K562 (cell line): ENCODE results near the gene OSGEPL1. TPM values are rescaled to one million over a fixed set of nuclear protein-coding genes. Genes with fewer than 3 reads are reported as not detected.
A peak's percentile ranks its signal among the peaks of the same experiment; 100 is the strongest.

ENCODE experiments used
- BRCA1 ChIP-seq, 2 experiments: fragments of 450-650 bp in 1 of 2; sonication (generic) in 1 of 2; formaldehyde crosslinking in 1 of 2; IDR thresholded peaks; 2 replicates each; pipeline versions ENCODE4 v1.5.0 to v1.6.1; 2017 to 2020; ENCODE audit warnings: mild to moderate bottlenecking in 1 of 2, missing genetic modification reagents in 1 of 2
- CBX3 ChIP-seq, 2 experiments: IDR thresholded peaks; 1 replicate in 1 of 2; 2 replicates in 1 of 2; pipeline ENCODE4 v1.6.1; 2012; ENCODE audit warnings: inconsistent platforms in 2 of 2, low read length in 2 of 2, borderline replicate concordance in 1 of 2, control low read depth in 1 of 2
- CHAMP1 ChIP-seq: fragments of 450-650 bp; IDR thresholded peaks from 2 replicates; pipeline ENCODE4 v1.6.1; 2016; ENCODE audit warnings: mild to moderate bottlenecking
- ETS2 ChIP-seq: IDR thresholded peaks from 2 replicates; pipeline ENCODE4 v1.6.1; 2016; ENCODE audit warnings: borderline replicate concordance, missing genetic modification characterization, mild to moderate bottlenecking, moderate library complexity, missing compliant biosample characterization; ENCODE audit not compliant: poor library complexity, severe bottlenecking
- HDAC3 ChIP-seq: fragments of 450-650 bp; IDR thresholded peaks from 2 replicates; pipeline ENCODE4 v1.6.1; 2018; ENCODE audit warnings: borderline replicate concordance, mild to moderate bottlenecking, moderate library complexity; ENCODE audit not compliant: partially characterized antibody
- PRMT5 ChIP-seq: sonication (generic); formaldehyde crosslinking; IDR thresholded peaks from 2 replicates; pipeline ENCODE4 v1.5.0; 2020; ENCODE audit warnings: missing genetic modification reagents
- SAP30 ChIP-seq: fragments of 200-600 bp; sonication (generic); IDR thresholded peaks from 2 replicates; pipeline ENCODE4 v1.6.1; 2012; ENCODE audit warnings: borderline replicate concordance, low read depth, mild to moderate bottlenecking, moderate library complexity, low read length, control low read depth, inconsistent platforms; ENCODE audit not compliant: insufficient read depth, poor library complexity, severe bottlenecking
- SIN3B ChIP-seq: fragments of 450-650 bp; IDR thresholded peaks from 2 replicates; pipeline ENCODE4 v1.6.1; 2017; ENCODE audit warnings: low read depth, mild to moderate bottlenecking, moderate library complexity
- SIRT6 ChIP-seq: IDR thresholded peaks from one replicate; pipeline ENCODE4 v1.6.1; 2012; ENCODE audit warnings: low read depth, mild to moderate bottlenecking, control low read depth, inconsistent platforms, low read length, moderate library complexity
- SNIP1 ChIP-seq: fragments of 450-650 bp; IDR thresholded peaks from 2 replicates; pipeline ENCODE4 v1.7.1; 2017; ENCODE audit warnings: low read depth, mild to moderate bottlenecking
- SRSF9 ChIP-seq: fragments of 200-400 bp; formaldehyde crosslinking; IDR thresholded peaks from 2 replicates; pipeline ENCODE4 v1.6.1; 2017; ENCODE audit warnings: low read depth, low read length, borderline replicate concordance
- TEAD4 ChIP-seq, 2 experiments: sonication (generic) in 1 of 2; formaldehyde crosslinking in 1 of 2; IDR thresholded peaks; 2 replicates each; pipeline versions ENCODE4 v1.6.1 to v1.8.0; 2012 to 2022; ENCODE audit warnings: borderline replicate concordance in 1 of 2, inconsistent platforms in 1 of 2, low read length in 1 of 2, mild to moderate bottlenecking in 1 of 2, missing genetic modification reagents in 1 of 2
- TFAM ChIP-seq: fragments of 250-450 bp; sonication (Bioruptor Pico); conservative IDR thresholded peaks from 2 replicates; pipeline ENCODE4 v1.5.0; 2021; ENCODE audit warnings: mild to moderate bottlenecking, moderate library complexity
- TSHZ1 ChIP-seq: fragments of 250-450 bp; sonication (Bioruptor Pico); IDR thresholded peaks from 2 replicates; pipeline ENCODE4 v1.4.0; 2020; ENCODE audit warnings: mild to moderate bottlenecking, moderate library complexity
- ZBTB43 ChIP-seq: sonication (generic); formaldehyde crosslinking; IDR thresholded peaks from 2 replicates; pipeline ENCODE4 v1.8.0; 2023; ENCODE audit warnings: mild to moderate bottlenecking, missing genetic modification reagents
- ZC3H8 ChIP-seq: fragments of 450-650 bp; IDR thresholded peaks from 2 replicates; pipeline ENCODE4 v1.6.1; 2017
- ZNF239 ChIP-seq: fragments of 250-450 bp; sonication (Bioruptor Pico); IDR thresholded peaks from 2 replicates; pipeline ENCODE4 v1.4.0; 2020; ENCODE audit warnings: mild to moderate bottlenecking
- ZNF408 ChIP-seq: fragments of 250-450 bp; sonication (Bioruptor Pico); IDR thresholded peaks from 2 replicates; pipeline ENCODE4 v1.4.0; 2020; ENCODE audit warnings: low read depth, mild to moderate bottlenecking, moderate library complexity
- ZNF699 ChIP-seq: fragments of 250-450 bp; sonication (Bioruptor Pico); IDR thresholded peaks from 2 replicates; pipeline ENCODE4 v1.8.0; 2021; ENCODE audit warnings: mild to moderate bottlenecking, moderate library complexity; ENCODE audit not compliant: insufficient replicate concordance
- polyA plus RNA-seq, 8 experiments: library from polyadenylated mRNA; depleted of rRNA in 4 of 8; stranded (reverse) in 5 of 8; unstranded in 3 of 8; fragments of >200 nt; fragmentation: Nextera tagmentation in 2 of 8; fragmentation: Illumina TruSeq in 1 of 8; extraction: Ambion mirVana in 2 of 8; extraction: Trizol in 1 of 8; gene quantifications; 2 replicates each; pipeline versions ENCODE4 v1.2.1 to v1.2.3, GENCODE V29; 2011 to 2014; ENCODE audit warnings: inconsistent platforms in 1 of 8, missing spikeins in 1 of 8
- total RNA-seq, 7 experiments: library from RNA; depleted of rRNA in 6 of 7; stranded (reverse); fragments of >200 nt in 6 of 7; fragmentation: Illumina TruSeq in 2 of 7; extraction: Trizol in 2 of 7; gene quantifications; 2 replicates each; pipeline versions ENCODE4 v1.2.1 to v1.2.3, GENCODE V29; 2011 to 2021; ENCODE audit warnings: low replicate concordance in 1 of 7

Gene OSGEPL1
- total and polyA plus RNA-seq, 9 of the 15 experiments (the other 6 are each of a cell fraction or from before 2014, with no cell fraction given), result 2.5 to 10.8 (median 6.5) TPM

- TF ChIP-seq TEAD4 (IDR thresholded peaks at IDR 0.05; ENCODE audit: low read length) (no peak; the same call in none of the 2 replicates), TEAD4 (CRISPR knock-in tag; IDR thresholded peaks at IDR 0.05; ENCODE audit: borderline replicate concordance) (no peak), ZC3H8 (no peak), TSHZ1 (CRISPR knock-in tag) (no peak), ZBTB43 (CRISPR knock-in tag) (no peak), SIN3B (no peak; the same call in 1 of the 2 replicates), PRMT5 (CRISPR knock-in tag) (no peak), ZNF699 (CRISPR knock-in tag) (no peak), ZNF408 (CRISPR knock-in tag) (no peak), ETS2 (tag) (no peak), TFAM (CRISPR knock-in tag) (no peak), CHAMP1 (no peak), SAP30 (peak; percentile 7), SNIP1 (no peak), SIRT6 (no peak), BRCA1 (IDR thresholded peaks at IDR 0.05) (no peak), BRCA1 (CRISPR knock-in tag; IDR thresholded peaks at IDR 0.05) (no peak), HDAC3 (no peak), CBX3 (IDR thresholded peaks at IDR 0.05; ENCODE audit: borderline replicate concordance in 1 of 2, low read length in 2 of 2) (peak in 1 of 2 experiments; percentile 56; a peak in 2 of 3 replicates), ZNF239 (CRISPR knock-in tag) (no peak), SRSF9 (no peak)
Observed at GRCh38 chr2:189762551-189763298, at the start of gene OSGEPL1 (continued).
